Adrenal gland (tissue), 5 donors: ENCODE measurements around the gene CELF2.

Source experiments
- POLR2A ChIP-seq, 2 donors: fragments of 450-650 bp; IDR thresholded peaks; one replicate each; pipeline ENCODE4 v1.6.1; 2017; ENCODE audit warnings: antibody characterized with exemption in 2 of 2, mild to moderate bottlenecking in 2 of 2, moderate library complexity in 1 of 2
- TF ChIP-seq, protein P1 (sequence below), 6 experiments: fragments of 450-650 bp in 4 of 6; fragments of 200-600 bp in 2 of 6; sonication (generic) in 1 of 6; IDR thresholded peaks; 1 replicate in 5 of 6; 2 replicates in 1 of 6; pipeline versions ENCODE4 v1.5.1 to v1.8.0; 2016 to 2021; ENCODE audit warnings: antibody characterized with exemption in 6 of 6, mild to moderate bottlenecking in 2 of 6, moderate library complexity in 1 of 6
- donor health status: DM: no; HTN: no; CAD: no.

DNA sequence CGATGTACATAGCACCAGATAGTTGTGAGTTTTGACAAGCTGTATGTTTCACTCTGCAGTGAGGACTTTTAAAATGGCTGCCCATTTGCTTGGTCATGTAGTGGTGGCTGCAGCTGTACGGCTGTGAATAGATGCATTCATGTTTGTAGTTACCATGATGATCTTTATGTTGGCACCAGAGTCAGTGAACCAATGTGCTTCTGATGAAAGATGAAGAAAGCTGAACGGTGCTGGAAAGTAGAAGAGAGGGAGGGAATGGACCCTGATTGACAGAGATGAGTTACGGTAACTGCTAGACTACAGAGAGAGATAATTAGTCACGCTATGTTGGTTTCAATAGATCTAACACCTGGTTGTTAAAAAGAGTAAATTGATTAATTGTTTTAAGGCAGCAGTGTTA, 256.8 kb downstream of the CELF2 start:
- TF ChIP-seq, protein P1, sequence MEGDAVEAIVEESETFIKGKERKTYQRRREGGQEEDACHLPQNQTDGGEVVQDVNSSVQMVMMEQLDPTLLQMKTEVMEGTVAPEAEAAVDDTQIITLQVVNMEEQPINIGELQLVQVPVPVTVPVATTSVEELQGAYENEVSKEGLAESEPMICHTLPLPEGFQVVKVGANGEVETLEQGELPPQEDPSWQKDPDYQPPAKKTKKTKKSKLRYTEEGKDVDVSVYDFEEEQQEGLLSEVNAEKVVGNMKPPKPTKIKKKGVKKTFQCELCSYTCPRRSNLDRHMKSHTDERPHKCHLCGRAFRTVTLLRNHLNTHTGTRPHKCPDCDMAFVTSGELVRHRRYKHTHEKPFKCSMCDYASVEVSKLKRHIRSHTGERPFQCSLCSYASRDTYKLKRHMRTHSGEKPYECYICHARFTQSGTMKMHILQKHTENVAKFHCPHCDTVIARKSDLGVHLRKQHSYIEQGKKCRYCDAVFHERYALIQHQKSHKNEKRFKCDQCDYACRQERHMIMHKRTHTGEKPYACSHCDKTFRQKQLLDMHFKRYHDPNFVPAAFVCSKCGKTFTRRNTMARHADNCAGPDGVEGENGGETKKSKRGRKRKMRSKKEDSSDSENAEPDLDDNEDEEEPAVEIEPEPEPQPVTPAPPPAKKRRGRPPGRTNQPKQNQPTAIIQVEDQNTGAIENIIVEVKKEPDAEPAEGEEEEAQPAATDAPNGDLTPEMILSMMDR (IDR thresholded peaks at IDR 0.05): no peak
- no peak for TF ChIP-seq POLR2A (IDR thresholded peaks at IDR 0.05)
